ENCODE results near the gene PET100.

Gene PET100

GRCh38 chr19:7612282-7613274 lies 17.0 kb upstream of the PET100 start:
- peaks cover 2% of the 10 kb centered on the region for H3K27me3 ChIP-seq (ENCODE audit: insufficient read depth, poor library complexity, severe bottlenecking)
- H3K27ac ChIP-seq (replicated peaks), result no peak overlapping the region
- TF ChIP-seq SPI1 (IDR thresholded peaks at IDR 0.05; ENCODE audit: borderline replicate concordance, low read depth) (no peak), GABPA (IDR thresholded peaks at IDR 0.05; ENCODE audit: low read depth) (no peak)
- DNase-seq (ENCODE audit: low read depth in 1 of 2, low spot score in 1 of 2), result no peak
- no peak overlapping the region for H3K4me3 ChIP-seq (replicated peaks; ENCODE audit: insufficient read depth, low read length)

GRCh38 chr19:7614859-7615741 lies 14.5 kb upstream of the PET100 start:
- DNase-seq (ENCODE audit: low read depth in 1 of 2, low spot score in 1 of 2), result no peak

GRCh38 chr19:7617172-7617571 lies 12.4 kb upstream of the PET100 start:
- H3K27me3 ChIP-seq (ENCODE audit: insufficient read depth, poor library complexity, severe bottlenecking), result peaks cover 2% of the 10 kb centered on the region
- no peak overlapping the region for H3K27ac ChIP-seq (replicated peaks)
- TF ChIP-seq SPI1 (IDR thresholded peaks at IDR 0.05; ENCODE audit: borderline replicate concordance, low read depth) (no peak), REST (IDR thresholded peaks at IDR 0.05; ENCODE audit: insufficient replicate concordance, low read depth) (no peak), POLR2AphosphoS5 (IDR thresholded peaks at IDR 0.05; ENCODE audit: low read depth) (no peak), GABPA (IDR thresholded peaks at IDR 0.05; ENCODE audit: low read depth) (no peak)
- TF ChIP-seq, protein P1, sequence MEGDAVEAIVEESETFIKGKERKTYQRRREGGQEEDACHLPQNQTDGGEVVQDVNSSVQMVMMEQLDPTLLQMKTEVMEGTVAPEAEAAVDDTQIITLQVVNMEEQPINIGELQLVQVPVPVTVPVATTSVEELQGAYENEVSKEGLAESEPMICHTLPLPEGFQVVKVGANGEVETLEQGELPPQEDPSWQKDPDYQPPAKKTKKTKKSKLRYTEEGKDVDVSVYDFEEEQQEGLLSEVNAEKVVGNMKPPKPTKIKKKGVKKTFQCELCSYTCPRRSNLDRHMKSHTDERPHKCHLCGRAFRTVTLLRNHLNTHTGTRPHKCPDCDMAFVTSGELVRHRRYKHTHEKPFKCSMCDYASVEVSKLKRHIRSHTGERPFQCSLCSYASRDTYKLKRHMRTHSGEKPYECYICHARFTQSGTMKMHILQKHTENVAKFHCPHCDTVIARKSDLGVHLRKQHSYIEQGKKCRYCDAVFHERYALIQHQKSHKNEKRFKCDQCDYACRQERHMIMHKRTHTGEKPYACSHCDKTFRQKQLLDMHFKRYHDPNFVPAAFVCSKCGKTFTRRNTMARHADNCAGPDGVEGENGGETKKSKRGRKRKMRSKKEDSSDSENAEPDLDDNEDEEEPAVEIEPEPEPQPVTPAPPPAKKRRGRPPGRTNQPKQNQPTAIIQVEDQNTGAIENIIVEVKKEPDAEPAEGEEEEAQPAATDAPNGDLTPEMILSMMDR (IDR thresholded peaks at IDR 0.05; ENCODE audit: insufficient read depth, low read length), result no peak
- no peak overlapping the region for H3K4me3 ChIP-seq (replicated peaks; ENCODE audit: insufficient read depth, low read length)
- DNase-seq (ENCODE audit: low read depth in 1 of 2, low spot score in 1 of 2), result no peak

More at GRCh38 chr19:7614859-7615741, 14.5 kb upstream of the PET100 start:
- H3K4me3 ChIP-seq (replicated peaks; ENCODE audit: insufficient read depth, low read length), result no peak overlapping the region
- TF ChIP-seq POLR2AphosphoS5 (IDR thresholded peaks at IDR 0.05; ENCODE audit: low read depth) (no peak), REST (IDR thresholded peaks at IDR 0.05; ENCODE audit: insufficient replicate concordance, low read depth) (no peak), SPI1 (IDR thresholded peaks at IDR 0.05; ENCODE audit: borderline replicate concordance, low read depth) (no peak), GABPA (IDR thresholded peaks at IDR 0.05; ENCODE audit: low read depth) (no peak)
- TF ChIP-seq, protein P1 (IDR thresholded peaks at IDR 0.05; ENCODE audit: insufficient read depth, low read length), result no peak
- no peak overlapping the region for H3K27ac ChIP-seq (replicated peaks)
- peaks cover 2% of the 10 kb centered on the region for H3K27me3 ChIP-seq (ENCODE audit: insufficient read depth, poor library complexity, severe bottlenecking)

GRCh38 chr19:7617735-7618134 lies 11.9 kb upstream of the PET100 start:
- H3K4me3 ChIP-seq (replicated peaks; ENCODE audit: insufficient read depth, low read length), result no peak overlapping the region
- H3K27me3 ChIP-seq (ENCODE audit: insufficient read depth, poor library complexity, severe bottlenecking), result no peaks in the 10 kb centered on the region
- DNase-seq (ENCODE audit: low read depth in 1 of 2, low spot score in 1 of 2), result peak in 1 of 2 experiments; percentile 6
- TF ChIP-seq POLR2AphosphoS5 (IDR thresholded peaks at IDR 0.05; ENCODE audit: low read depth) (no peak), SPI1 (IDR thresholded peaks at IDR 0.05; ENCODE audit: borderline replicate concordance, low read depth) (no peak), REST (IDR thresholded peaks at IDR 0.05; ENCODE audit: insufficient replicate concordance, low read depth) (no peak), GABPA (IDR thresholded peaks at IDR 0.05; ENCODE audit: low read depth) (no peak)
- TF ChIP-seq, protein P1 (IDR thresholded peaks at IDR 0.05; ENCODE audit: insufficient read depth, low read length), result no peak
- H3K27ac ChIP-seq (replicated peaks), result no peak overlapping the region
